Measurements from ENCODE around the gene ZNF785. TPM values are rescaled to one million over a fixed set of nuclear protein-coding genes. Genes with fewer than 3 reads are reported as not detected.

ZNF785 gene
- total RNA-seq, 2 experiments from 2014 or later: 4.6 to 6.8 TPM

GRCh38 chr16:30609002-30609925, 23.8 kb upstream of the ZNF785 start:
- Histone ChIP-seq H3K4me2 (ENCODE audit: low read length) (peak overlapping the region; percentile 93), H3K4me3 (ENCODE audit: low read depth, low read length, poor library complexity, severe bottlenecking) (peak overlapping the region; percentile 91), H3K36me3 (ENCODE audit: insufficient read depth, low read length) (peaks cover 41% of the 10 kb centered on the region), H4K20me1 (ENCODE audit: insufficient read depth, low read length) (no peaks in the 10 kb centered on the region), H3K9me2 (ENCODE audit: insufficient read depth, low read length) (no peaks in the 10 kb centered on the region), H3K79me2 (ENCODE audit: insufficient read depth, low read depth, low read length) (peaks cover 14% of the 10 kb centered on the region; the same call in 1 of the 2 replicates), H3K4me1 (ENCODE audit: insufficient read depth, low read length, poor library complexity, severe bottlenecking) (peaks cover 16% of the 10 kb centered on the region), H2AFZ (ENCODE audit: low read length) (peak overlapping the region; percentile 92; the same call in 1 of the 2 replicates), H3K9me3 (ENCODE audit: low read length) (no peaks in the 10 kb centered on the region), H3K27ac (ENCODE audit: low read depth, low read length, poor library complexity, severe bottlenecking) (peak overlapping the region; percentile 70)
- no TSS peak for BruUV-seq (replicated peaks)
- CTCF ChIA-PET (ENCODE audit: unreplicated experiment): no interaction called here
- TF ChIP-seq EZH2phosphoT487 (IDR thresholded peaks at IDR 0.05; ENCODE audit: borderline replicate concordance, low read depth, low read length) (no peak), CTCF (conservative IDR thresholded peaks at IDR 0.05; ENCODE audit: low read length) (no peak)
- intact Hi-C loops (cut with micrococcal nuclease; ENCODE audit: unreplicated experiment): no loop called here
- peak; percentile 56 for DNase-seq (ENCODE audit: low spot score)
- POLR2A ChIA-PET: interaction anchor here (0.5 to 2.6 kb wide), 9 partner anchors 11 to 547 kb away, joined by 3 to 9 read pairs (median 4); partner anchors contain the start of genes ZNF747 and ZNF764

DNA sequence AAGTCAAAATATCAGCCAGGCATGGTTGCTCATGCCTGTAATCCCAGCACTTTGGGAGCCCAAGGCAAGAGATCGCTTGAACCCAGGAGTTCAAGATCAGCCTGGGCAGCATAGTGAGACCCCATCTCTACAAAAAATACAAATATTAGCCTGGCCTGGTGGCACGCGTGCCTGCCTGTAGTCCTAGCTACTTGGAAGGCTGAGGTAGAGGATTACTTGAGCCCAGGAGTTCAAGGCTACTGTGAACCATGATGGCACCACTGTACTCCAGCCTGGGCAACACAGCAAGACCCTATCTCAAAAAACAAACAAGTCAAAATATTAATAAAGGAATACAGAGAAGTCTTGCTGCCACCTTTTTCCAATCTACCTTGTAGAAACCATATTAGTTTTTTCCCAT, 20.5 kb upstream of the ZNF785 start:
- Histone ChIP-seq H2AFZ (ENCODE audit: low read length) (no peak overlapping the region), H3K79me2 (ENCODE audit: insufficient read depth, low read depth, low read length) (peaks cover 14% of the 10 kb centered on the region; the same call in 1 of the 2 replicates), H3K4me3 (ENCODE audit: low read depth, low read length, poor library complexity, severe bottlenecking) (no peak overlapping the region), H3K4me2 (ENCODE audit: low read length) (no peak overlapping the region), H3K27ac (ENCODE audit: low read depth, low read length, poor library complexity, severe bottlenecking) (no peak overlapping the region), H3K4me1 (ENCODE audit: insufficient read depth, low read length, poor library complexity, severe bottlenecking) (peaks cover 9% of the 10 kb centered on the region), H3K9me2 (ENCODE audit: insufficient read depth, low read length) (no peaks in the 10 kb centered on the region), H4K20me1 (ENCODE audit: insufficient read depth, low read length) (no peaks in the 10 kb centered on the region), H3K36me3 (ENCODE audit: insufficient read depth, low read length) (peaks cover 66% of the 10 kb centered on the region), H3K9me3 (ENCODE audit: low read length) (0 out of 2 replicates have a peak, but pooled peaks cover 1% of the 10 kb centered on the region)
- BruUV-seq (replicated peaks): no TSS peak
- ChIA-PET POLR2A (no interaction called here), CTCF (ENCODE audit: unreplicated experiment) (no interaction called here)
- intact Hi-C loops (cut with micrococcal nuclease; ENCODE audit: unreplicated experiment): no loop called here
- no peak for TF ChIP-seq EZH2phosphoT487 (IDR thresholded peaks at IDR 0.05; ENCODE audit: borderline replicate concordance, low read depth, low read length)
- no peak for DNase-seq (ENCODE audit: low spot score)

DNA sequence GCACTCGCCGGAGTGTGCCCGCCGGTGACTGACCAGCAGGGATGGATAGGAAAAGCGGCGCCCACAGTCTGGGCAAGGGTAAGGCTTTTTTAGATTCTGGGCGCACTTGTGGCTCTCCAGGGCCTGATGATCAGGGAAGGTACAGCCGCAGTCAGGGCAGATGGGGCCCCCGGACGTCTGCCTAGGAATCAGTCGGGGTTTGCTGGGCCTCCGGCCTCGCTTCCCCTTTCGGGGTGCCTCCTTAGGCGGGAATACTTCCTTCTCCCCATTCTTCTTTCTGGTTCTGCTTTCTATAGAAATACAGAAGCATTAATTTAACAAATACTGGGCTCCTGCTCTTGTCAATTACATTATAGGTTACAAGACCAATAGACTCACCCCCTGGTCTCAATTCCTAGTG, 19.7 kb upstream of the ZNF785 start:
- intact Hi-C loops (cut with micrococcal nuclease; ENCODE audit: unreplicated experiment): no loop called here
- H3K4me3 ChIP-seq (ENCODE audit: low read depth, low read length, poor library complexity, severe bottlenecking): no peak overlapping the region
- H4K20me1 ChIP-seq (ENCODE audit: insufficient read depth, low read length): no peaks in the 10 kb centered on the region
- peaks cover 66% of the 10 kb centered on the region for H3K36me3 ChIP-seq (ENCODE audit: insufficient read depth, low read length)
- peaks cover 14% of the 10 kb centered on the region; the same call in 1 of the 2 replicates for H3K79me2 ChIP-seq (ENCODE audit: insufficient read depth, low read depth, low read length)
- no peaks in the 10 kb centered on the region for H3K9me2 ChIP-seq (ENCODE audit: insufficient read depth, low read length)
- POLR2A ChIA-PET: no interaction called here
- no TSS peak for BruUV-seq (replicated peaks)
- H3K4me2 ChIP-seq (ENCODE audit: low read length): no peak overlapping the region
- TF ChIP-seq CTCF (conservative IDR thresholded peaks at IDR 0.05; ENCODE audit: low read length) (no peak), EZH2phosphoT487 (IDR thresholded peaks at IDR 0.05; ENCODE audit: borderline replicate concordance, low read depth, low read length) (no peak)
- no peak overlapping the region for H3K27ac ChIP-seq (ENCODE audit: low read depth, low read length, poor library complexity, severe bottlenecking)
- no peak for DNase-seq (ENCODE audit: low spot score)
- peaks cover 9% of the 10 kb centered on the region for H3K4me1 ChIP-seq (ENCODE audit: insufficient read depth, low read length, poor library complexity, severe bottlenecking)
- CTCF ChIA-PET (ENCODE audit: unreplicated experiment): no interaction called here
- H3K9me3 ChIP-seq (ENCODE audit: low read length): 0 out of 2 replicates have a peak, but pooled peaks cover 3% of the 10 kb centered on the region
- H2AFZ ChIP-seq (ENCODE audit: low read length): no peak overlapping the region
